ENCODE results near the gene ADPRH. TPM values are rescaled to one million over a fixed set of nuclear protein-coding genes. Genes with fewer than 3 reads are reported as not detected.

Gene ADPRH
- total RNA-seq, 1 experiment from 2014 or later = 1.4 TPM

GRCh38 chr3:119557192-119557876 is 22.0 kb upstream of the ADPRH start:
- H3K9me3 ChIP-seq (ENCODE audit: insufficient read depth, low read depth) = no peaks in the 10 kb centered on the region
- H3K27ac ChIP-seq = no peak overlapping the region
- no peaks in the 10 kb centered on the region for H3K9me2 ChIP-seq (ENCODE audit: insufficient read depth)
- DNase-seq = no peak
- no peaks in the 10 kb centered on the region for H4K20me1 ChIP-seq (ENCODE audit: insufficient read depth)
- intact Hi-C loops (cut with micrococcal nuclease; ENCODE audit: unreplicated experiment) = no loop called here
- no TSS peak for BruUV-seq (replicated peaks)
- ChIA-PET CTCF (no interaction called here), POLR2A (ENCODE audit: unreplicated experiment) (no interaction called here)
- no peak overlapping the region for H3K4me3 ChIP-seq
- H3K27me3 ChIP-seq (ENCODE audit: insufficient read depth, low read depth) = no peaks in the 10 kb centered on the region
- no peaks in the 10 kb centered on the region for H3K4me1 ChIP-seq (replicated peaks; ENCODE audit: insufficient read depth)
- H2AFZ ChIP-seq = no peak overlapping the region
- no peaks in the 10 kb centered on the region for H3K36me3 ChIP-seq (ENCODE audit: low read depth)
- no peaks in the 10 kb centered on the region for H3F3A ChIP-seq (ENCODE audit: insufficient read depth, low read depth)
- no peaks in the 10 kb centered on the region for H3K79me2 ChIP-seq (ENCODE audit: low read depth)
- no peak overlapping the region for H3K4me2 ChIP-seq
- TF ChIP-seq, protein P1, sequence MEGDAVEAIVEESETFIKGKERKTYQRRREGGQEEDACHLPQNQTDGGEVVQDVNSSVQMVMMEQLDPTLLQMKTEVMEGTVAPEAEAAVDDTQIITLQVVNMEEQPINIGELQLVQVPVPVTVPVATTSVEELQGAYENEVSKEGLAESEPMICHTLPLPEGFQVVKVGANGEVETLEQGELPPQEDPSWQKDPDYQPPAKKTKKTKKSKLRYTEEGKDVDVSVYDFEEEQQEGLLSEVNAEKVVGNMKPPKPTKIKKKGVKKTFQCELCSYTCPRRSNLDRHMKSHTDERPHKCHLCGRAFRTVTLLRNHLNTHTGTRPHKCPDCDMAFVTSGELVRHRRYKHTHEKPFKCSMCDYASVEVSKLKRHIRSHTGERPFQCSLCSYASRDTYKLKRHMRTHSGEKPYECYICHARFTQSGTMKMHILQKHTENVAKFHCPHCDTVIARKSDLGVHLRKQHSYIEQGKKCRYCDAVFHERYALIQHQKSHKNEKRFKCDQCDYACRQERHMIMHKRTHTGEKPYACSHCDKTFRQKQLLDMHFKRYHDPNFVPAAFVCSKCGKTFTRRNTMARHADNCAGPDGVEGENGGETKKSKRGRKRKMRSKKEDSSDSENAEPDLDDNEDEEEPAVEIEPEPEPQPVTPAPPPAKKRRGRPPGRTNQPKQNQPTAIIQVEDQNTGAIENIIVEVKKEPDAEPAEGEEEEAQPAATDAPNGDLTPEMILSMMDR (conservative IDR thresholded peaks at IDR 0.05) = no peak
- TF ChIP-seq EZH2 (IDR thresholded peaks at IDR 0.05; ENCODE audit: low read depth) = no peak

DNA sequence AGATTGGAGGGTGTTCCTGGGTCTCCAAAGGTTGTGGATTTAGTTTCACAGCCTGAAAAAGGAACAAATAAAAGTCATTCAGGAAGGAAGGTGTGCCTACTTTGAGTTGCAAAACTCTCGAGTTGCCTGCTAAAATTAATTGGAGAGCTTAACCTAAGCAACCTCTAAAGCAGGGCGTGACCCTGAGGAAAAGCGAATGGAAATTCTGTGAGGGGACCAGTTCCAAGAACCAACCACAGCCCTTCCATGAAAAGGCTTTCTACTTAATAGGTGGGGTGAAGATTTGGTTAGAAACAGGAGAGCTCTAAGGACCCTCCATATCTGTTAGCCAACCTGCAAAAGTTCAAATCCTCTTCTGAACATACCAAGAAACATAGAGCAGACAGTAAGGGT is 21.4 kb upstream of the ADPRH start:
- ChIA-PET CTCF (no interaction called here), POLR2A (ENCODE audit: unreplicated experiment) (no interaction called here)
- Histone ChIP-seq H3K9me2 (ENCODE audit: insufficient read depth) (no peaks in the 10 kb centered on the region), H3K4me3 (no peak overlapping the region), H3K36me3 (ENCODE audit: low read depth) (no peaks in the 10 kb centered on the region), H3K27me3 (ENCODE audit: insufficient read depth, low read depth) (no peaks in the 10 kb centered on the region), H3K9me3 (ENCODE audit: insufficient read depth, low read depth) (no peaks in the 10 kb centered on the region), H3F3A (ENCODE audit: insufficient read depth, low read depth) (no peaks in the 10 kb centered on the region), H2AFZ (no peak overlapping the region), H3K4me2 (no peak overlapping the region), H3K79me2 (ENCODE audit: low read depth) (no peaks in the 10 kb centered on the region), H3K4me1 (replicated peaks; ENCODE audit: insufficient read depth) (no peaks in the 10 kb centered on the region), H4K20me1 (ENCODE audit: insufficient read depth) (no peaks in the 10 kb centered on the region), H3K27ac (no peak overlapping the region)
- no TSS peak for BruUV-seq (replicated peaks)
- TF ChIP-seq EZH2 (IDR thresholded peaks at IDR 0.05; ENCODE audit: low read depth) = no peak
- TF ChIP-seq, protein P1 (conservative IDR thresholded peaks at IDR 0.05) = no peak
- intact Hi-C loops (cut with micrococcal nuclease; ENCODE audit: unreplicated experiment) = no loop called here
- no peak for DNase-seq

- intact Hi-C loops (cut with micrococcal nuclease; ENCODE audit: unreplicated experiment) = loop anchor here (1.0 kb wide), 1 partner anchor 674 kb away; no protein-coding TSS in a partner anchor
- H3K27me3 ChIP-seq (ENCODE audit: insufficient read depth, low read depth) = no peaks in the 10 kb centered on the region
- no peaks in the 10 kb centered on the region for H3K9me2 ChIP-seq (ENCODE audit: insufficient read depth)
- H3K36me3 ChIP-seq (ENCODE audit: low read depth) = no peaks in the 10 kb centered on the region
- ChIA-PET CTCF (no interaction called here), POLR2A (ENCODE audit: unreplicated experiment) (no interaction called here)
- H3K79me2 ChIP-seq (ENCODE audit: low read depth) = no peaks in the 10 kb centered on the region
- no peak overlapping the region for H3K27ac ChIP-seq
- BruUV-seq (replicated peaks) = no TSS peak
- H3K4me3 ChIP-seq = no peak overlapping the region
- H3F3A ChIP-seq (ENCODE audit: insufficient read depth, low read depth) = no peaks in the 10 kb centered on the region
- no peak for TF ChIP-seq EZH2 (IDR thresholded peaks at IDR 0.05; ENCODE audit: low read depth)
- TF ChIP-seq, protein P1 (conservative IDR thresholded peaks at IDR 0.05) = no peak
- no peaks in the 10 kb centered on the region for H4K20me1 ChIP-seq (ENCODE audit: insufficient read depth)
- DNase-seq = no peak
- H3K4me1 ChIP-seq (replicated peaks; ENCODE audit: insufficient read depth) = no peaks in the 10 kb centered on the region
- no peaks in the 10 kb centered on the region for H3K9me3 ChIP-seq (ENCODE audit: insufficient read depth, low read depth)
- no peak overlapping the region for H3K4me2 ChIP-seq
- H2AFZ ChIP-seq = no peak overlapping the region
These were observed 20.5 kb upstream of the ADPRH start for GRCh38 chr3:119558626-119559317.
